ENCODE data around the gene DLGAP4. TPM values are rescaled to one million over a fixed set of nuclear protein-coding genes. Genes with fewer than 3 reads are reported as not detected.
A peak's percentile ranks its signal among the peaks of the same experiment; 100 is the strongest.

DLGAP4 gene
- total RNA-seq, 3 donors from 2014 or later, result 22.0 to 26.9 (median 24.0) TPM

- Histone ChIP-seq H3K27me3 (no peaks in the 10 kb centered on the region), H3K36me3 (no peaks in the 10 kb centered on the region), H3K4me1 (peaks cover 6 to 16% of the 10 kb centered on the region in 2 donors), H3K9me3 (no peaks in the 10 kb centered on the region), H3K27ac (peak overlapping the region; percentile 33 to 76), H3K4me3 (no peak overlapping the region)
- intact Hi-C loops (cut with DNase I; ENCODE audit: low total_unique reads), result no loop called here
- no peak for TF ChIP-seq CTCF (IDR thresholded peaks at IDR 0.05)
- TF ChIP-seq POLR2AphosphoS5 (IDR thresholded peaks at IDR 0.05), result no peak
- TF ChIP-seq POLR2A (IDR thresholded peaks at IDR 0.05), result no peak
- DNase-seq (ENCODE audit: low spot score in 2 of 2), result no peak
Measured at GRCh38 chr20:36490191-36490590, 184.1 kb downstream of the DLGAP4 start.

GRCh38 chr20:36491901-36492617, 185.9 kb downstream of the DLGAP4 start:
- TF ChIP-seq POLR2AphosphoS5 (IDR thresholded peaks at IDR 0.05) (no peak), POLR2A (IDR thresholded peaks at IDR 0.05) (no peak), CTCF (IDR thresholded peaks at IDR 0.05) (no peak)
- H3K9me3 ChIP-seq, result no peaks in the 10 kb centered on the region
- no peaks in the 10 kb centered on the region for H3K27me3 ChIP-seq
- DNase-seq (ENCODE audit: low spot score in 2 of 2), result no peak
- peaks cover 4% of the 10 kb centered on the region for H3K36me3 ChIP-seq
- intact Hi-C loops (cut with DNase I; ENCODE audit: low total_unique reads), result no loop called here
- peak overlapping the region; percentile 82 to 89 for H3K27ac ChIP-seq
- H3K4me3 ChIP-seq, result peak overlapping the region in 1 of 3 donors; percentile 24
- peaks cover 6 to 16% of the 10 kb centered on the region in 2 donors for H3K4me1 ChIP-seq

GRCh38 chr20:36493051-36493800, 187.1 kb downstream of the DLGAP4 start:
- no peak for DNase-seq (ENCODE audit: low spot score in 2 of 2)
- Histone ChIP-seq H3K4me3 (peak overlapping the region in 1 of 3 donors; percentile 26), H3K4me1 (peaks cover 6 to 16% of the 10 kb centered on the region in 2 donors), H3K9me3 (no peaks in the 10 kb centered on the region), H3K27ac (peak overlapping the region; percentile 82 to 89), H3K36me3 (peaks cover 7% of the 10 kb centered on the region), H3K27me3 (no peaks in the 10 kb centered on the region)
- TF ChIP-seq CTCF (IDR thresholded peaks at IDR 0.05) (no peak), POLR2AphosphoS5 (IDR thresholded peaks at IDR 0.05) (no peak)
- intact Hi-C loops (cut with DNase I; ENCODE audit: low total_unique reads), result no loop called here

- DNase-seq (ENCODE audit: low spot score in 2 of 2), result peak; percentile 58 to 69
- Histone ChIP-seq H3K4me3 (peak overlapping the region in 1 of 3 donors; percentile 26), H3K27me3 (no peaks in the 10 kb centered on the region), H3K36me3 (peaks cover 7% of the 10 kb centered on the region), H3K9me3 (no peaks in the 10 kb centered on the region), H3K27ac (peak overlapping the region; percentile 82 to 89), H3K4me1 (peaks cover 6 to 16% of the 10 kb centered on the region in 2 donors)
- intact Hi-C loops (cut with DNase I; ENCODE audit: low total_unique reads), result no loop called here
- TF ChIP-seq POLR2A (IDR thresholded peaks at IDR 0.05), result no peak
- TF ChIP-seq POLR2AphosphoS5 (IDR thresholded peaks at IDR 0.05), result peak in 1 of 3 donors; percentile 14
- no peak for TF ChIP-seq CTCF (IDR thresholded peaks at IDR 0.05)
Measured at GRCh38 chr20:36493801-36494114, 187.6 kb downstream of the DLGAP4 start.

Data from breast epithelium (tissue), 4 donors.